ENCODE measurements around the gene MRPL49.

DNA sequence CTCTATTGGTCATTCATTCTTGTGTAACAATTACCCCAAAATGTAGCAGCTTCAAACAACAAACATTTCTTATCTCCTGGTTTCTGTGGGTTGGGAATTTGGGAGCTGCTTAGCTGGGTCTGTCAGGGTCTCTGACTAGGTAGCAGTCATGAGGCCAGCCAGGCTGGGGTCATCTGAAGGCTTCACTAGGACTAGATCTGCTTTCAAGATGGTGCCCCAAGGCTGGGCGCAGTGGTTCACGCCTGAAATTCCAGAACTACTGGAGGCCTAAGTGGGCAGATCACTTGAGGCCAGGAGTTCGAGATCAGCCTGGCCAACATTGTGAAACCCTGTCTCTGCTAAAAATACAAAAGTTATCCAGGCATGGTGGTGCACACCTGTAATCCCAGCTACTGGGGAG is 34.8 kb downstream of the MRPL49 start:
- TF ChIP-seq, protein P1, sequence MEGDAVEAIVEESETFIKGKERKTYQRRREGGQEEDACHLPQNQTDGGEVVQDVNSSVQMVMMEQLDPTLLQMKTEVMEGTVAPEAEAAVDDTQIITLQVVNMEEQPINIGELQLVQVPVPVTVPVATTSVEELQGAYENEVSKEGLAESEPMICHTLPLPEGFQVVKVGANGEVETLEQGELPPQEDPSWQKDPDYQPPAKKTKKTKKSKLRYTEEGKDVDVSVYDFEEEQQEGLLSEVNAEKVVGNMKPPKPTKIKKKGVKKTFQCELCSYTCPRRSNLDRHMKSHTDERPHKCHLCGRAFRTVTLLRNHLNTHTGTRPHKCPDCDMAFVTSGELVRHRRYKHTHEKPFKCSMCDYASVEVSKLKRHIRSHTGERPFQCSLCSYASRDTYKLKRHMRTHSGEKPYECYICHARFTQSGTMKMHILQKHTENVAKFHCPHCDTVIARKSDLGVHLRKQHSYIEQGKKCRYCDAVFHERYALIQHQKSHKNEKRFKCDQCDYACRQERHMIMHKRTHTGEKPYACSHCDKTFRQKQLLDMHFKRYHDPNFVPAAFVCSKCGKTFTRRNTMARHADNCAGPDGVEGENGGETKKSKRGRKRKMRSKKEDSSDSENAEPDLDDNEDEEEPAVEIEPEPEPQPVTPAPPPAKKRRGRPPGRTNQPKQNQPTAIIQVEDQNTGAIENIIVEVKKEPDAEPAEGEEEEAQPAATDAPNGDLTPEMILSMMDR (conservative IDR thresholded peaks at IDR 0.05 in 1 of 2, IDR thresholded peaks at IDR 0.05 in 1 of 2; ENCODE audit: extremely low read depth in 1 of 2, insufficient read depth in 1 of 2, low read depth in 1 of 2, low read length in 2 of 2): no peak
- no peak for TF ChIP-seq EZH2 (IDR thresholded peaks at IDR 0.05; ENCODE audit: borderline replicate concordance, low read length)
